HG03521 (cell line): ENCODE measurements around the gene HOXC4.

Experiments used
- ATAC-seq: cut with Tn5 transposase; IDR thresholded peaks from one replicate; pipeline ENCODE4 v1.9.1; 2021; ENCODE audit warnings: mild to moderate bottlenecking, moderate library complexity; ENCODE audit not compliant: unreplicated experiment

Gene HOXC4

GRCh38 chr12:54028314-54029201, 25.1 kb upstream of the HOXC4 start, which contains the start of gene HOXC6:
Gene HOXC6 (plus strand): TSS chr12:54028440. CDS start chr12:54028522, 82 bp downstream.
- ATAC-seq: no peak

- no peak for ATAC-seq
Measured at GRCh38 chr12:54029529-54030441, 23.9 kb upstream of the HOXC4 start.

GRCh38 chr12:54030442-54030801, 23.2 kb upstream of the HOXC4 start:
- ATAC-seq: no peak

- ATAC-seq: no peak
Measured at GRCh38 chr12:54030889-54031471, 22.7 kb upstream of the HOXC4 start.

GRCh38 chr12:54031480-54031879, 22.2 kb upstream of the HOXC4 start:
- no peak for ATAC-seq

GRCh38 chr12:54032086-54032619, 21.5 kb upstream of the HOXC4 start:
- ATAC-seq: no peak

- no peak for ATAC-seq
Measured at GRCh38 chr12:54032627-54033100, 21.0 kb upstream of the HOXC4 start, which contains the start of gene HOXC5. Gene HOXC5 (plus strand): TSS chr12:54033050. CDS start chr12:54033123, 73 bp downstream.

- no peak for ATAC-seq
Measured at GRCh38 chr12:54033106-54033979, 20.3 kb upstream of the HOXC4 start.

- ATAC-seq: no peak
Measured at GRCh38 chr12:54033980-54034784, 19.5 kb upstream of the HOXC4 start.

- ATAC-seq: no peak
Measured at GRCh38 chr12:54034785-54035310, 18.8 kb upstream of the HOXC4 start.

GRCh38 chr12:54035568-54036264, 17.9 kb upstream of the HOXC4 start:
- ATAC-seq: no peak

- ATAC-seq: no peak
Measured at GRCh38 chr12:54036620-54037359, 16.8 kb upstream of the HOXC4 start.

- no peak for ATAC-seq
Measured at GRCh38 chr12:54037360-54038283, 16.0 kb upstream of the HOXC4 start.

- ATAC-seq: no peak
Measured at GRCh38 chr12:54038284-54038870, 15.3 kb upstream of the HOXC4 start.

- no peak for ATAC-seq
Measured at GRCh38 chr12:54038871-54039414, 14.7 kb upstream of the HOXC4 start.
